GM23338 (cell line): ENCODE results near the gene CTXND2.

Source experiments
- CREB1 ChIP-seq: fragments of 250-450 bp; sonication (Bioruptor Pico); IDR thresholded peaks from 2 replicates; pipeline ENCODE4 v1.5.0; 2020; ENCODE audit warnings: low read depth, mild to moderate bottlenecking, moderate library complexity
- EZH2 ChIP-seq: fragments of 200-600 bp; sonication (generic); IDR thresholded peaks from one replicate; pipeline ENCODE4 v1.8.0; 2017; ENCODE audit warnings: antibody characterized with exemption, mild to moderate bottlenecking, low read depth; ENCODE audit not compliant: unreplicated experiment
- EZH2phosphoT487 ChIP-seq: fragments of 200-600 bp; sonication (generic); IDR thresholded peaks from one replicate; pipeline ENCODE4 v1.8.1; 2018; ENCODE audit warnings: antibody characterized with exemption; ENCODE audit not compliant: unreplicated experiment
- POLR2AphosphoS5 ChIP-seq: IDR thresholded peaks from 2 replicates; pipeline ENCODE4 v1.6.1; 2016; ENCODE audit warnings: antibody characterized with exemption, low read depth
- ZNF114 ChIP-seq: fragments of 250-450 bp; sonication (Bioruptor Pico); IDR thresholded peaks from 2 replicates; pipeline ENCODE4 v1.5.0; 2020; ENCODE audit warnings: mild to moderate bottlenecking, moderate library complexity
- TF ChIP-seq, protein P1 (sequence below), 2 experiments: fragments of 200-600 bp in 1 of 2; sonication (generic) in 1 of 2; conservative IDR thresholded peaks; 2 replicates each; pipeline versions ENCODE4 v1.5.1 to v1.6.1; 2016 to 2017; ENCODE audit warnings: antibody characterized with exemption in 2 of 2, low read depth in 2 of 2, mild to moderate bottlenecking in 2 of 2, moderate library complexity in 1 of 2
- TF ChIP-seq, protein P2 (sequence below): IDR thresholded peaks from one replicate; pipeline ENCODE4 v1.6.1; 2018; ENCODE audit warnings: antibody characterized with exemption; ENCODE audit not compliant: unreplicated experiment

DNA sequence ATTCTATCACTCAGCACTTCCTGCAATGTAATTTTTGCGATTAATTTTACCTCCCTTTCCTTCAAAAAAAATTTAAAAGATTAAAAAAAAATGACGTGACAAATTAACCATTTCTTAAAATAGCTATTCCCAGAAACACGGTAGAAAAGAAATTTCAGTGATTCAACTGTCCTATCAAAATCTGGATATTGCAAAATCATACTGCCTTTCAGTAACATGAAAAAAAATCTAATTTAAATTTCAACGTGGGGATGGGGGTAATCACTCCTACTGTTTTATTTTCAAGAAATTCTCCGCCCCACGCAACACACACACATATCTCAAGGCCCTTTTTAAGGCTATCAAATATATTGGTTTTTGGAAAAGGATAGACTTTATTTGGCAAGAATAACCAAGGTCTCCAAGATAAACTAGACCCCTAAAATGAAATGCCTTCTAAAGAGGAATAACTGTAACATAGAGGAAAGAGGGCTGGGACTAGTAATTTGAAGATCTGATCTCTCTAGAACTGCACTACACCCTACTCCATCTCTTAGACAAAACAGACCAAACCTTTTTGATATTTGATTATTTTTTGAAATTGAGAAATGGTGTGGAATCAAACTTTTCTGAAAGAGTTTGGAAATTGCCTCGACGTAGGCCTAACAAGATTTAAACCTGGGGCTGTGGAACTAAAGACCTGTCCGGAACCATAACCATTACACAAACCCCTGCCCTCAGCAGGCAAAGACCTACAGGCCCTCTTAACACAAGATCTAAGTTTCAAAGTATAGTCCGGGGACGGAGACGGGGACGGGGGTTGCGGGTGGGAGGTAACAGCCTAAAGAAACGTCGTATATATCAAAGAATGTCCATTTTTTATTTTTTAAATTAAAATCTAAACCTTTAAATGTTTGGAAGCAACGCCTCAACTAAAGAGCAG, 11.5 kb upstream of the CTXND2 start:
- TF ChIP-seq, protein P1, sequence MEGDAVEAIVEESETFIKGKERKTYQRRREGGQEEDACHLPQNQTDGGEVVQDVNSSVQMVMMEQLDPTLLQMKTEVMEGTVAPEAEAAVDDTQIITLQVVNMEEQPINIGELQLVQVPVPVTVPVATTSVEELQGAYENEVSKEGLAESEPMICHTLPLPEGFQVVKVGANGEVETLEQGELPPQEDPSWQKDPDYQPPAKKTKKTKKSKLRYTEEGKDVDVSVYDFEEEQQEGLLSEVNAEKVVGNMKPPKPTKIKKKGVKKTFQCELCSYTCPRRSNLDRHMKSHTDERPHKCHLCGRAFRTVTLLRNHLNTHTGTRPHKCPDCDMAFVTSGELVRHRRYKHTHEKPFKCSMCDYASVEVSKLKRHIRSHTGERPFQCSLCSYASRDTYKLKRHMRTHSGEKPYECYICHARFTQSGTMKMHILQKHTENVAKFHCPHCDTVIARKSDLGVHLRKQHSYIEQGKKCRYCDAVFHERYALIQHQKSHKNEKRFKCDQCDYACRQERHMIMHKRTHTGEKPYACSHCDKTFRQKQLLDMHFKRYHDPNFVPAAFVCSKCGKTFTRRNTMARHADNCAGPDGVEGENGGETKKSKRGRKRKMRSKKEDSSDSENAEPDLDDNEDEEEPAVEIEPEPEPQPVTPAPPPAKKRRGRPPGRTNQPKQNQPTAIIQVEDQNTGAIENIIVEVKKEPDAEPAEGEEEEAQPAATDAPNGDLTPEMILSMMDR (conservative IDR thresholded peaks at IDR 0.05; ENCODE audit: low read depth in 2 of 2): no peak
- TF ChIP-seq POLR2AphosphoS5 (no peak), ZNF114 (CRISPR knock-in tag) (no peak), EZH2phosphoT487 (no peak), EZH2 (no peak), CREB1 (CRISPR knock-in tag) (no peak)
- TF ChIP-seq, protein P2, sequence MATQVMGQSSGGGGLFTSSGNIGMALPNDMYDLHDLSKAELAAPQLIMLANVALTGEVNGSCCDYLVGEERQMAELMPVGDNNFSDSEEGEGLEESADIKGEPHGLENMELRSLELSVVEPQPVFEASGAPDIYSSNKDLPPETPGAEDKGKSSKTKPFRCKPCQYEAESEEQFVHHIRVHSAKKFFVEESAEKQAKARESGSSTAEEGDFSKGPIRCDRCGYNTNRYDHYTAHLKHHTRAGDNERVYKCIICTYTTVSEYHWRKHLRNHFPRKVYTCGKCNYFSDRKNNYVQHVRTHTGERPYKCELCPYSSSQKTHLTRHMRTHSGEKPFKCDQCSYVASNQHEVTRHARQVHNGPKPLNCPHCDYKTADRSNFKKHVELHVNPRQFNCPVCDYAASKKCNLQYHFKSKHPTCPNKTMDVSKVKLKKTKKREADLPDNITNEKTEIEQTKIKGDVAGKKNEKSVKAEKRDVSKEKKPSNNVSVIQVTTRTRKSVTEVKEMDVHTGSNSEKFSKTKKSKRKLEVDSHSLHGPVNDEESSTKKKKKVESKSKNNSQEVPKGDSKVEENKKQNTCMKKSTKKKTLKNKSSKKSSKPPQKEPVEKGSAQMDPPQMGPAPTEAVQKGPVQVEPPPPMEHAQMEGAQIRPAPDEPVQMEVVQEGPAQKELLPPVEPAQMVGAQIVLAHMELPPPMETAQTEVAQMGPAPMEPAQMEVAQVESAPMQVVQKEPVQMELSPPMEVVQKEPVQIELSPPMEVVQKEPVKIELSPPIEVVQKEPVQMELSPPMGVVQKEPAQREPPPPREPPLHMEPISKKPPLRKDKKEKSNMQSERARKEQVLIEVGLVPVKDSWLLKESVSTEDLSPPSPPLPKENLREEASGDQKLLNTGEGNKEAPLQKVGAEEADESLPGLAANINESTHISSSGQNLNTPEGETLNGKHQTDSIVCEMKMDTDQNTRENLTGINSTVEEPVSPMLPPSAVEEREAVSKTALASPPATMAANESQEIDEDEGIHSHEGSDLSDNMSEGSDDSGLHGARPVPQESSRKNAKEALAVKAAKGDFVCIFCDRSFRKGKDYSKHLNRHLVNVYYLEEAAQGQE: no peak
